ENCODE results near the gene TKFC. TPM values are rescaled to one million over a fixed set of nuclear protein-coding genes. Genes with fewer than 3 reads are reported as not detected.

TKFC gene
- total and polyA plus RNA-seq, 9 of the 15 experiments (the other 6 are each of a cell fraction or from before 2014, with no cell fraction given): 2.0 to 61.7 (median 28.5) TPM

GRCh38 chr11:61332797-61333549 lies at the start of gene TKFC, which contains the start of gene DDB1 (continued):
- TF ChIP-seq ZNF609 (CRISPR knock-in tag; IDR thresholded peaks at IDR 0.05; ENCODE audit: borderline replicate concordance) (peak; percentile 94; the same call in 1 of the 2 replicates), CCAR2 (IDR thresholded peaks at IDR 0.05; ENCODE audit: low read depth, low read length) (no peak), POLR2H (tag; IDR thresholded peaks at IDR 0.05; ENCODE audit: low read depth) (no peak; the same call in 1 of the 2 replicates), ZNF175 (CRISPR knock-in tag; IDR thresholded peaks at IDR 0.05; ENCODE audit: low read depth) (no peak), ZBTB7A (IDR thresholded peaks at IDR 0.05; ENCODE audit: borderline replicate concordance, control insufficient read depth, low read depth, low read length) (peak; percentile 87), ARHGAP35 (IDR thresholded peaks at IDR 0.05; ENCODE audit: partially characterized antibody) (no peak), TRIM25 (IDR thresholded peaks at IDR 0.05; ENCODE audit: borderline replicate concordance) (no peak), SMAD1 (IDR thresholded peaks at IDR 0.05; ENCODE audit: low read depth, low read length, partially characterized antibody) (peak; percentile 48), ZHX1 (conservative IDR thresholded peaks at IDR 0.05; ENCODE audit: low read length) (no peak), DIDO1 (tag; IDR thresholded peaks at IDR 0.05; ENCODE audit: low read depth) (0 out of 2 replicates have a peak, but pooled peaks have one; percentile 32), THRA (IDR thresholded peaks at IDR 0.05) (no peak), POLR3A (IDR thresholded peaks at IDR 0.05; ENCODE audit: borderline replicate concordance, extremely low read depth, insufficient read depth, insufficient read length) (no peak), ARID3B (CRISPR knock-in tag; IDR thresholded peaks at IDR 0.05; ENCODE audit: borderline replicate concordance) (no peak)

Data from K562 (cell line).